ENCODE results near the gene INSYN1.

INSYN1 gene, protein sequence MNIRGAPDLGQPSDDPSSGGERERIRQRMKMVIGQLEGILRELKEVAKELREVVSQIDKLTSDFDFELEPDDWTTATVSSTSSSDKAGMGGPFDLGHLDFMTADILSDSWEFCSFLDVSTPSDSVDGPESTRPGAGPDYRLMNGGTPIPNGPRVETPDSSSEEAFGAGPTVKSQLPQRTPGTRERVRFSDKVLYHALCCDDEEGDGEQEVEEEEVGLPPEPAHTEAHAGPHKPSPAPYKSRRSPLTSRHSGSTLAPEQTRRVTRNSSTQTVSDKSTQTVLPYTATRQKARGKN

DNA sequence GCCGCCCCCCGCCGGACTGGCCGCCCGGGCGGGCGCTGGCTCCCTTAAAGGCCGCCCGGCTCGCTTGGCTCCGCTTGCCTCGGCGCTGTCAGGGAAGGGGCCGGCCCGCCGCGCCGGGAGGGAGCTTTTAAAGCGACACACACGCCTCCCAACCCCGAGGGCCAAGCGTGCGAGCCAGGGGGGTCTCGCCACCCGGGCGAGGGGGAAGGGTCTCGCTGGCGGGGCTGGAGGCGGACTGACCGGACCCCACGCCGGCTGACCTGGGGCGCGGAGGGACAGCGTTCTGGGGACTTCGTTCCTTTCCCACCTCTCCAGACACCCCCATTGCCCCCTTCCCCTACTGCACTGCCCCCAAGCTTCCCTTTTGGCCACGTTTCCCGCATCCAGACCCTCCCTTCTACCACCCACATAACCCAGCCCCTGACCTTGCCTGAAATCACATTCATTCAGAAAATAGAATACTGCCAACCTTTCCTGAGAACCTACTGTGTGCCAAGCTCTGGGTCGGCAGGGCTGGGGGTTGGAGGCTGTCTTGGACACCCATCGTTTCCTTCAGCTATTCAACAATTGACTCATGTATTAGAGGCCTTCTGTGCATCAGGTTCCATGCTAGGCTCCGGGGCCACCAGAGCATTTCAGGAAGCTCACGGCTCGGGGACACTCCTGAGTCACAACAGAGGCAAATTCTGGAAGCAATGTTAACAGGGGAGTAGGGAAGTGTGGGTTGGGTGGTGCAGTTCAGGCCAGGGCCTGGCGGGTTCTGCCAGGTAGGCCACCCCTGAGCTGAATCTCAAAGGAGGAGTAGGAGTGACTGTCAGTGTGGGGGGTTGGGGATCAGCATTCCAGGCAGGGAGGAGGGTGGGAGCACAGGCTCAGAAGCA lies at the start of gene INSYN1:
Gene INSYN1 (minus strand): TSS at position 102 of the 881 bp plus-strand sequence. CDS start 2,221 bp downstream, outside the sequence.
- TF ChIP-seq, protein P1, sequence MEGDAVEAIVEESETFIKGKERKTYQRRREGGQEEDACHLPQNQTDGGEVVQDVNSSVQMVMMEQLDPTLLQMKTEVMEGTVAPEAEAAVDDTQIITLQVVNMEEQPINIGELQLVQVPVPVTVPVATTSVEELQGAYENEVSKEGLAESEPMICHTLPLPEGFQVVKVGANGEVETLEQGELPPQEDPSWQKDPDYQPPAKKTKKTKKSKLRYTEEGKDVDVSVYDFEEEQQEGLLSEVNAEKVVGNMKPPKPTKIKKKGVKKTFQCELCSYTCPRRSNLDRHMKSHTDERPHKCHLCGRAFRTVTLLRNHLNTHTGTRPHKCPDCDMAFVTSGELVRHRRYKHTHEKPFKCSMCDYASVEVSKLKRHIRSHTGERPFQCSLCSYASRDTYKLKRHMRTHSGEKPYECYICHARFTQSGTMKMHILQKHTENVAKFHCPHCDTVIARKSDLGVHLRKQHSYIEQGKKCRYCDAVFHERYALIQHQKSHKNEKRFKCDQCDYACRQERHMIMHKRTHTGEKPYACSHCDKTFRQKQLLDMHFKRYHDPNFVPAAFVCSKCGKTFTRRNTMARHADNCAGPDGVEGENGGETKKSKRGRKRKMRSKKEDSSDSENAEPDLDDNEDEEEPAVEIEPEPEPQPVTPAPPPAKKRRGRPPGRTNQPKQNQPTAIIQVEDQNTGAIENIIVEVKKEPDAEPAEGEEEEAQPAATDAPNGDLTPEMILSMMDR (IDR thresholded peaks at IDR 0.05; ENCODE audit: low read depth, low read length, missing control alignments) = no peak
- peak within 1 kb of the TSS; percentile 13 for H3K4me3 ChIP-seq (replicated peaks; ENCODE audit: low read depth, low read length)
- no peak for DNase-seq (ENCODE audit: extremely low read depth, low read depth)

DNA sequence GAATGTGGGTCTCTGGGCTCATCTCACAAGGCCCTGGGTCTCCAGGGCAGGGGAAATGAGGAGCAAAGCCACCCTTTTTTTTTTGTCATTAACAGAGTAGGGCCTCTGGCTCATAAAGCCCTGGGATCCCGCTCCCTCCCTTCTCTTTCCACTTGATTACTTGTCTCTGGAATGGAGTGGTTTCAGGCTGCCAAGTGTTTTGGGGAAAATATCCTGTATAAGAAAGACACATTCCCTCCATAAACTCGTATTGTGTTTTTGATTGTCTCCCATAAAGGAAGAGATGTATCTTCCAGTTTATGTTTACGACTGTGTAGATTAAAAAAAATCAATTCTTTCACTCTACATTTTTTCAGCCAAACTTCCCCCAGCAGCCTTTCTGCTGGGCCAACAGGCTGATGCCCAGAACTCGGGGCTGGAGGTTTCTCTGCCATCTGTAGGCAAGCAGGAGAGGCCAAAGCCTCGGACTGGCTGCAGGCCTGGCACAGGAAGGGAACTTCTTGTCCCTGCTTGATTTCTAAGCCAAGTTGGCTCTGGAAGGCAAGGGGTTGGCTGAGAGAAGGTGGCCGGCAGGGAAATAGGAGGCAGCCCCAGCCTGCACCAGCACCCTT lies 49.4 kb upstream of the INSYN1 start:
- no peak for DNase-seq (ENCODE audit: extremely low read depth, low read depth)
- TF ChIP-seq, protein P1 (IDR thresholded peaks at IDR 0.05; ENCODE audit: low read depth, low read length, missing control alignments) = no peak
- H3K4me3 ChIP-seq (replicated peaks; ENCODE audit: low read depth, low read length) = no peak overlapping the region

DNA sequence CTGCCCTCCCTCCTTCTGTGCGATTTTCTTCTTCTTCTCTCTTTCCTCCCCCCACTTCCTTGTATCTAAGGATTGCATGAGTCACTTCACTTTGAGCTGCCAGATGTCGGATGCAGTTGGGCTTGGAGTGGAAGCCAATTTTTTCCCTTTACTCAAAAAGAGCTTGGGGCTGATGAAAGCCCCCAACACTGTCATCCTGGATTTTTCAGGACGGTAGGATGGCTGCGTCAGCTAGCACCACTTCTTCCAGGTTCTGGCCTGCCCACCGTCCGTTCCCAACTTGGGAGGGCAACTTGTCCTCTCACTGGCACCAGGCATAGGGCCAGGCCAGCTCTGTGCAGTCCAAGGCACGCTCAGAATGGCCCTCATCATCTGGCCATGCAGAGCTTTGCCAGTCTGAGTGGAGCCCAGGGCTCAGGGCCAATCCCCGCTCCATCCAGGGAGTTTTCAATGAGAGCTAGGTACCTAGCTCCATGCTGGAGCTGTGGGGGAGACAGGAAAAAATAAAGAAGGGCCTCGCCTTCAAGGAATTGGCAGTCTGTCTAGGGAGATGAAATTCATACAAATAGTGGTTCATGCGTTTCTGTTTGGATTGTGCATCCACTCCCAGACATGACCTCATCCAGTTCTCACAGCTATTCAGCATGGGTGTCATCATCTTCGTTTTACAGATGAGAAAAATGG lies 47.7 kb upstream of the INSYN1 start:
- no peak overlapping the region for H3K4me3 ChIP-seq (replicated peaks; ENCODE audit: low read depth, low read length)
- TF ChIP-seq, protein P1 (IDR thresholded peaks at IDR 0.05; ENCODE audit: low read depth, low read length, missing control alignments) = no peak
- DNase-seq (ENCODE audit: extremely low read depth, low read depth) = peak; percentile 74

DNA sequence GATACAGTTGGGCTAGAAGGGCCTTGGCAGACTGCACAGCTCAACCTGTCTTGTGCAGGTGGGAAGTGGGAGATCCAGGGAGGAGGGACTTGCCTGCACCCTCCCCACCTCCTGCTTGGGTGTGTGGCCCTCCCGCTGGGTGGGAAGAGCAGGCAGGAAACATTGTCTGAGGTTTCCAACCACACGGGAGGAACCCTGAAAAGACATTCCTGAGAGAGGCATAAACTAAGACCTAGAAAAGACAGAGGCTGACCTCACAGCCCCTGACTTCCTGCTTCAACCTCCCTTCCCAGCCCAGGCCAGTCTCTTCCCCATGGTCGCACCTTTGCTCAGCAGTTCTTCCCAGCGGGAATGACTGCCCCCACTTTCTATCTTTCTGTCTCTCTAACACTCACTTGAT lies 46.3 kb upstream of the INSYN1 start:
- TF ChIP-seq, protein P1 (IDR thresholded peaks at IDR 0.05; ENCODE audit: low read depth, low read length, missing control alignments) = no peak
- no peak overlapping the region for H3K4me3 ChIP-seq (replicated peaks; ENCODE audit: low read depth, low read length)
- no peak for DNase-seq (ENCODE audit: extremely low read depth, low read depth)

DNA sequence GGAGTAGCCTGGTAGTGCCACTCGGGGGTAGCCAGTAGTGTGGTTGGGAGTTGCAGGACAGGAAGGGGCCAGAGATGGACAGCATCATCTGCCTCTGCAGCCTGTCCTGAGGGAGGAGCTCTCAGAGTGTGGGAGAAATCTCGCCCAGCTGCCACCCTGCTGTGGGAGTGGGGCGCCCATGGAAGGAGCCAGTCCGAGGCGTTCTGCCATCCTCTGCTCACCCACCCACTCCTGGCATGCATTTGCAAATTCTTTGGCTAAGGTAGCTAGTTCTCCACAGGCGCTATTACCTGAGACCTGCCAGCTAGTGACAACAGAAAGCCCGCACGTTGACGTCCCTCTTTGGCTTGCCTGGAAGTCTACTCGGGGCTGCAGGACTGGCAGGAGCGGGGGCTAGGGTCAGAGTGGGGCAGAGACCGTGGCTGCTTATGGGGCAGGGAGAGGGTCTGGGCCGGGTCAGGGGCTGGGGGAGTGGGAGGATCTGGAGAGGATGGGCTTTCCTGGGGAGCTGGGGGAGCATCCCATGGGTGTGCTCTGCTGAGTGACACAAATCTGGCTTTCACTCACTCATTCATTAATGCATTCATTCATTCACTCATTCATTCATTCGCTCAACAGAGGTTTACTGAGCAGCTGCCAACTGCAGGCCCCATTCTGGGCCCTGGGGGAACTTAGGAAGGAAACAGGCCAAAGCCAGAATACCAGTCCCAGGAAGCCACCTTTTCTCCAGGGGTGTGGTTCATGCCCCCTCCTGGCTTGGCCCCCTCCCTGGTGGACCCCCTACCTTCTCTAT lies 44.4 kb upstream of the INSYN1 start:
- no peak for DNase-seq (ENCODE audit: extremely low read depth, low read depth)
- no peak overlapping the region for H3K4me3 ChIP-seq (replicated peaks; ENCODE audit: low read depth, low read length)
- TF ChIP-seq, protein P1 (IDR thresholded peaks at IDR 0.05; ENCODE audit: low read depth, low read length, missing control alignments) = no peak
